ENCODE results near the gene NIPSNAP3A.

Gene NIPSNAP3A

DNA sequence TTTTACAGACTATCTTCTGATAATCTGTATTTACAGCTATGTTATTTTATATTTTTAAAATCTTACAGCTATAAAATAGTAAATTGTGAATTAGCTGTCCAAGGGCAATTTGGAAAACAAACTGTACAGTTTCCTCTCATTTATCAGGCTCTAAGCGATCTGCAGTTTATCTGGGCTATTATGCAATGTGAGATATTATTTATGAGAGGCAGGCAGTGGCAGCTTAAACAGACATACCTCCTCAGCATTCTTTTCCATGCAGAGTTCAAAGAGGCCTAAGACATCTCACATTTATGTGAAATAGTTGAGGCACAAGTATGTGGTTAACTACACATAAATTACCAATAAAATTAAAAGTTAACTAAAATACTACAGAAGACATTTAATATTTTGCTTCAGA lies 26.6 kb downstream of the NIPSNAP3A start:
- no peak for DNase-seq

DNA sequence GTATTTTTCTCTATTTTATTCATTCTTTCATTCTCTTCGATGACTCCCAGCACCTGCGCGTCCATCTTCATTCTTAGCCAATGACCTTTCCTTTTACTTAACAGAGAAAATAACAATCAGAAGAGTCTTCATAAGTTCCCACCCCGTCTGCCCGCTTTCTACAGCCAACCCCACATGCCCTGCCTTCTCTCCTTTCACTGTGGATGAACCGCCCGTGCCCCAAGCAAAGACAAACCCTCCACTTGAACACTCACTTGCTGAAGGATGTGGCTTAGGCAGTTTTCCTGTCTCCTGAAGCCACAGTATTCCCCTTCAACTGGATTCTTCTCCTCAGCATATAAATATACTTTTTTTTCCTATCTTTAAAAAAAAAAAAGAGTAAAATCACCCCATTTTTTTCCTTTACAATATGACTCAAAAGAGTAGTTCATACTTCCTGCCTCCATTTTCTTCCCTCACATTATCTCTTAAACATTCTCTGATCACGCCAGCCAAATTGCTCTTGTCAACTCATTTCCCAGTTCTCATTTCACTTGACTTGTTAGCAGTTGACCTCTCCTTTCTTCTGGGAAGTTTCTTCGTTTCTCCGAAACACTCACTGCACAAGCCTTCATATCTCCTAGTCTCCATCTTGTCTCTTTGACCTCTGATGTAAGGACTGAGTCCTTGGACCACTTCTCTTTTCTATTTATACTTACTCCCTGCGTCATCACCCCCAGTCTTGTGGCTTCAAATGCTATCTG lies 27.5 kb downstream of the NIPSNAP3A start:
- peak in 1 of 56 donors; percentile 13 for DNase-seq

DNA sequence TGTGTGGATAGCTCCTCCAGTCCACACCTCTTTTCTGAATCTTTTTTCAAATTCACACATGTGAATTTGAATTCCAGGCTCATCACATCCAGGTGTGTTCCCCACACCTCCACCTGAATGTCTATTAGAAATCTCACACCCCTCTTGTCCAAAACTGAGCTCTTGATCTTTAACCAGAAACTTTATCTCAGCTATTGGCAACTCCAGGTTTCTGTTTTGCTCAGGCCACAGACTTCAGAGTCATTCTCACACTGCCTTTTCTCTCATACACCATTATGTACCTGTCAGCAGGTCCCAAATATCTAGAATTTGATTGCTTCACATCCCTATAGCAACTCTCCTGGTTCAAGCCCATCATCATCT lies 28.1 kb downstream of the NIPSNAP3A start:
- no peak for DNase-seq

DNA sequence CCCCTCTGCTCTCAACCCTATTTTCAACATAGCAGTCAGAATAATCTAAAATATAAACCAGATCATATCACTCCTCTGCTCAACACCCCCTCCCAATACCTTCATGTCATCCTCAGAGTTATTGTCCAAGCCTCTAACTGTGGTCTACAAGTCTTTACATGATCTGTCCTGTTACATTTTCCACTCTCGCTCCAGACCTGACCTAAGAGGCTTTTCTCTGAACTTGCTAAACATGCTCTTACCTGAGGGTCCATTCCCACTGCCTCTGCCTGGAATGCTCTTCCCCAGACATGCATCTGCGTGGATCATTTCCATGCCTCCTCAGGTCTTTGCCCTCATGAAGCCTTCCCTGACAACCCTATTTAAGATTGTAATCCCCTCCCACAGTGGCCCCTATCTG lies 28.5 kb downstream of the NIPSNAP3A start:
- no peak for DNase-seq

DNA sequence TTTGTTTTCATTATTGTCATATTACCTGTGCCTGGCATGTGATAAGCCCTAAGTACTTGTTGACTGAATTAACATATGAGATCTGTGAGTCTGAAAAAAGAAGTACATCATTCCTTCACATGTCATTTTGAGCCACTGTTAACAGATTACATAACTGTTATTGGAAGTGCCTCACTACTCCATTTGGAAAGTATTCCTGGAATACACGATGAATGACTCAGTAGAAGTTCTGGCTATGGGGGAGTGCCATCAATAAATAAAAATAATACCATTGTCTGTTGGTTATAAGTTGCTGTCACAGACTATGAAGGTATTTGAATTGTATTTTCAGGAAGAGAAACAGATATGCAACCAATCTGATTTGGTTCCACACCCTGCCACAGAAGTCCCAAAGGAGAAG lies 29.3 kb downstream of the NIPSNAP3A start:
- DNase-seq, result no peak

DNA sequence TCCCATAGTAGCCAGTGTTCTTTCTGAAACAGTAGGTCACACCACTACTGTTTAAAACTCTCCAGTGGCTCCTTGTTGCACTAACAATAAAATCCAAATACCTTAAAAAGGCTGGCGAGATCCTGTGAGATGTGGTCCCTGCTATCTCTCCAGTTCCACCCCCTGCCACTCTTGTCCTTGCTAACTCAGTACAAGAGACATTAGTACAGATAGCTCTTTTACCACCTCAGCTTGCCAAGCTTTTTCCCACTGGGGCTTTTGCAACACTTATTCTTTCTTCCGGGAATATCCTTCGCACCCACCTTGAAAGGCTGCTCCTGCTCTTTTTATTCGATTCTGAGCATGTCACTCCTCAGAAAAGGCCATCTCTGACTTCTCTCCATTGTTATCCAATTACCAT lies 31.3 kb downstream of the NIPSNAP3A start:
- DNase-seq, result no peak

DNA sequence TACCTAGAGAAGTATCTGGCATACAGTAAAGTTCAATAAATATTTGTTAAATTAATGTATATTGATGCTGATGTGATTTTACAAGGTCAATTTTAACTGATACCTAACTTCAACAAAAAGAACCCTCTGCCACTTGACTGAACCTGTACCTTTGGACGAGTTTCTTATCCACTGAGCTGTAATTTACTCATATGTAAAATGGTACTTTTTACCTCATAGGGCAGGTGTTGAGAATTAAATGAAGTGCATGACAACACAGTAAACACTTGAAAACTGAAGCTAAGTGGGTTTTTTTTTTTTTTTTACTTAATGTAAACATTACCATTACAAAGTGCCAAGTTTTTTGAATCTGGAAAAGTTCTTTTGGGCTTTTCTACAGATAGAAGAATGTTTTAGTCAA lies 31.9 kb downstream of the NIPSNAP3A start:
- no peak for DNase-seq

DNA sequence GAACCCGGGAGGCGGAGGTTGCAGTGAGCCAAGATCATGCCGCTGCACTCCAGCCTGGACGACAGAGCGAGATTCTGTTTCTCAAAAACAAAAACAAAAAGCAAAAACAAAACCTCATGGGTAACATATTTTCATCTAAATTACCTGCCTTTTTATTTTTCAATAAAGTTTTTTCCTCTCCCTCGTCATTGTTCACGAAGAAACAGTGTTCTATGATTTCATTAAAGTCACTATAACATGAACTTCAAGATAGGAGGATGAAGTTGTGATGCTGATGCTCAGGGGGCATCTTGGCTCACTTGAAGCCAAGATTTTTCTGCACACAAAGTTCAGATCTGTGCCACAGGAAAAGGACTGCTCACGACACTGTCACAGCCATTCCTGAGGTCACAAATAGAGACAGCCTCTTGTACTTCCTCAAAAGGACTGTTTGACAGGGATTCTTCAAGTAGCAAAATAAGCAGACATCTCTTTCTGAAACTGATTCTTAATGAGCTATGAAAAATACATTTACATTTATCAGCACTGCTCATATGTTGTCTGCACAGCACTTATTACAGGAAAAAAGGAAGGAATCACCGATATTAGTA lies 32.6 kb downstream of the NIPSNAP3A start:
- no peak for DNase-seq

DNA sequence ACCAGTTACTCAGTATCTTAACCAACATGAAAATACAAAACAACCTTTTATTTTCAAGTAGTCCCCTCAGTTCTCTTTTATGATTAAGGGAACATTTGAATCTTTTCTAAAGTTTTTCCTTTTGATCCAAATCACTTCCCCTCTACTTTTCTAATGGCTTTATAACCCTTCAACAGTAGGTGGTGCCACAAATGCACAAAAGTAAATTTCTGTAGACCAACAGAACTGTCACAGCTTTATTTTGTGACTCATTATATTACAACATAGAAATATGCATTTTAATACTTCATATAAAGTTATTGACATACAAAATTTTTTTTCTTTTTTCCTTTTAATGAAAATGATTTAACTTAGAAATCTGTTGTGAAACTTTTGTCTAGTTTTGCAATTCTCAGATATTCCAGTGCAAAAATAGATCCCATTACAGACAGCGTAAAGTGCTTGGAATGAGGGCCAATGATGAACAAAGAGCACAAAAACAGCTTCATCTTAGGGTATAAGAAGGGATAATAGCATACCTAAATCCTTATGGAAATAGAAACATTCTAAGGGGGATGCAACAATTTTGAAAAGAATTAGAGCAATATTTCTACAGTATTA lies 33.4 kb downstream of the NIPSNAP3A start:
- peak in 1 of 56 donors; percentile 10 for DNase-seq

DNA sequence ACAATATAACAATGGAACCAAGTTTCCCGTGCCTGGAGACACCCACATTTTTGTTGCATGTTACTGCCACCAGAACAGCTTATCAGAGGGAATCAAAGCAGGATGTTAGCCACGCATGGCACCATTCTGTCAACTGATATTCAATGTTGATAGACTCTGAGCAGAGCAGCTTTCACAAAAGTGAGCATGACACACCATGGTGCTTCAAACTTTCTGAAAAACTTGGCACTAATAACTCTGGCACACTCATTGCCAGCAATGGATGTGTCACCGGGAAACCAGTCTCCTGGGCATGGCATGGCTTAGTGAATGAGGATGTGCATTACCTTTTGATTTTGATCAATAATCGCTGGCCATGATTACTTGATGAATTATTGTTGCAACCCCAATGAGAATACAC lies 36.1 kb downstream of the NIPSNAP3A start:
- DNase-seq, result no peak

DNA sequence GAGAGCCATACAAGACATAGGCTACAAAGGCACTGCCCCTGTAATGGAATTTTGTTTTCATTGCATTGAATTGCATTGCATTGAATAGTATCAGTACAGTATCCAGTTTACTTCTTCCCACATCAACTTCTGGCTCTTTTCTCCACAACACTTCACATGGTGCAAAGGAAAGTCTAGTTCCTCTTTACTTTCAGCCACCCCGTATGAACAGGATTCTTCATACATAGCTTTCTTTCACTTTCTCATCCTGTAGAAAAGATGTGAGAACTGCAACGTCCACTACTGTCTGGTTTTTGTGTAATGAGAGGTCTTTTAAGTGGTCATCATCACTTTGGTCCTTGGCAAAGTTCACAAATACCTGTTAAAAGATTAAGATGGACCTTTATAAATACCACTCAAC lies 36.6 kb downstream of the NIPSNAP3A start:
- no peak for DNase-seq

DNA sequence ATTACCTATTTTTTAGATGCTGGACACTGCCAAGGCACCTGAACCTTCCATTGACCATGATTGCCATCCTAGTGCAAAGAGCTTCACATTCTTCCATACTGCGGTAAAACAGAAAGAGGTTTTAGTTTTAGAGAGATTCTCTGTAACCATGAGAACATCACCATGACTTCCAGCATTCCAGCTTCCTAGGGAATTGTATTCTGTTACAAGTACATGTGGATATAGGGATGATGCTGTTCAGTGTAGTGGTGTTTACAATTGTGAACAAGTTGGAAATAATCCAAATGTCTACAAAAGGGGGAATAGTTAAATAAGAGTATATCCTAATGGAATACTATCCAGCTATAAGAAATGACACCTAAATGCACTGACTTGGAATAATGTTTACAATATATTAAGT lies 38.8 kb downstream of the NIPSNAP3A start:
- DNase-seq, result no peak

DNA sequence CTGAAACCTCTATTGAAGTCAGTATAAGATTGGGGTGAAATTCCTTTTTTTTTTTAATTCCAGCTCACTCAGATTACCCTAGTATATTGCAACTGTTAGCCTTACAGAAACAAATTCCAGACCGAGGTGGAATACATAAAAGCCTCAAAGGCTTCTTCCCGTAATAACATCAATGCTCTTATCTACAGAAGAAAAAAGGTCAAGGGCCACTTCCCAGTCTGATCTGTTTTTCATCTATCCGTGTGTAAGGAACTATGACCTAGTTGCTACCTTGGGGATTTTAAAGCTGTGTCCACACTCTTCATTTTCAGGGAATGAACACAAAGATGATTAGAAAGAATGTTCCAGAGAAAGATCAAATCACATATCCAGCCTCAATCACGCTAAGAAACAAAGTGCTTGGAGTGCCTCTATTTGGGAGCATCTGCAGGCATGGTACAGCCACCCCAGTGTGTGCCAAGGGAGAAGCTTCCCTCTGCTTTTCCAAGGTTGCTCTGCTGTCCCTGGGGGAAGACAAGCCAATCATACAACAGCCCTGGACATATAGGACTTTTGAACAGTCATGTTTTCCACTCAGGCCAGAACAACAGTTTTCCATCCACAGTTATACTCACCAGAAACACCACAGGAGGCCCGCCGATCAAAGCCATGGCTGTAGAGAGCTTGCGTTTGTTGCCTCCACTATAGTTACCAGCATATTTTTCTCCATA lies 40.0 kb downstream of the NIPSNAP3A start:
- no peak for DNase-seq

DNA sequence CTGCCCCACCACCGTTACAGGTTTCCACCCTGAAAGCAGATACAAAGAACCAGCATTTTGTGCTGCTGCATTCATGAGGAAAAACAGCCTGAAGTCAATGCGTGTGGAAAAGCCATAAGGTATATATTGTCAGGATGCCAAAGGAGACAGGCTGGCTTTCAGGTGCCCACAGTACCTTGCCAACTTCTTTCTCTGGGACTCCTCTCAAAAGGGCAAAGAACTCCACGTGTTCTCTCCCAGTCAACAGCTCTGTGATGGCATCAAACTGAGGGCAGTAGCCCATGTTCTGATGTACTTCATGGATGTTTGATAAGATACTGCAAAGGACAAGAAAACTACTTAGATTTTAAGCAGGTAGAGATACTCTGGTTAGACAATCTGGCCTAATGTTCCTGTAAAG lies 40.8 kb downstream of the NIPSNAP3A start:
- no peak for DNase-seq

DNA sequence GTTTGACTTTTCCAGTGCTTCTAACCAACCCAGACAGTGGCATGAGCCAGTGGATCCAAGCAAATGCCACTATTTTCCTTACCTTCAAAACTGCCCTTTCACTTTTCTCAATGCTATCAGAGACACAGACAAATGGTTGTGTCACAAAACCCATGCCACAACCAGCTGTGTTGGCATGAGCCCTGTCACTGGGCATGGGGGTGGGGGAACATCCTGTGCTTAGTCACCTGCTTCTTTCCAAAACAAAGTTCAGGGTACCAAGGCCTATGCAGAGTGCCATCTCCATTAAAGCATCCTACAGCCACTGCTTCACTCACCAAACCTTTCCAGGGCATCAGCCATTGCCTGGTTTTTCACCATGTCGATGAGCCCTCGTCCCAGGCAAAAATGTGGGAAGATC lies 46.6 kb downstream of the NIPSNAP3A start:
- no peak for DNase-seq

DNA sequence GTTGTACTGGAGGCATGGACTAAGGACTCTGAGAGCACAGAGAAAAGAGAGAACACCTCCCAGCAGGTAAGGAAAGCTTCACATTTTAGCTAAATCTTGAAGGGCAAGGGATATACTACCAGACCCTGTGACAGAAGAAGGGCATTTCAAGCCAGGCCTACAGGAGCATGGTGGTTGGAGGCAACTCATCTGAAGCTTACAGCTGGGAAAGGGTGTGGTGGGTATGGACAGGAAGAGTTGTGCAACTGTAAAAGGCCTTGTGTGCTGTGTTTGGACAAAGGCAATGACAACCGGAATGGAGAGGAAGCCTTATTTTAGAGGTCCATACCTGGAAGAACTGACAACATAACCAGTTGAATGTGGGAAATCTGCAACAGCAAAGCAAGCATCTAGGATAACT lies 47.6 kb downstream of the NIPSNAP3A start:
- DNase-seq, result no peak

DNA sequence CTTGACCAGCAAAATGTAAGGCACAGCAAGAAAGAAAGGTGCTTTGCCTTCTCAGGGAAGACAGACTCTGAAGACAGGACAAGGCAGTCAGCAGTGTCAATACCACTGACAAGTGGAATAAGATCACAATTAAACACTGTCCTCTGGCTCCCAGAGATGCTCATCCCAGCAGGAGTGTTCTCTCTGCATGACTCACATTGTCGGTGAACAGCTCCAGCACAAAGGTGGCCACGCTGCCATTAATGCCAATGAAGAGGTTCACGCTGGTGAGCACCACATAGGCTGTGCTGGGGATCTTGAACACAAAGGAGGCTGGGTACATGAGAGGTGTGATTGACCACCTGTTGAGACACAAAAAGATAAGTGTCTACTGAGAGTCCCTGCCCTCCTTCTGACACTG lies 48.4 kb downstream of the NIPSNAP3A start:
- no peak for DNase-seq

DNA sequence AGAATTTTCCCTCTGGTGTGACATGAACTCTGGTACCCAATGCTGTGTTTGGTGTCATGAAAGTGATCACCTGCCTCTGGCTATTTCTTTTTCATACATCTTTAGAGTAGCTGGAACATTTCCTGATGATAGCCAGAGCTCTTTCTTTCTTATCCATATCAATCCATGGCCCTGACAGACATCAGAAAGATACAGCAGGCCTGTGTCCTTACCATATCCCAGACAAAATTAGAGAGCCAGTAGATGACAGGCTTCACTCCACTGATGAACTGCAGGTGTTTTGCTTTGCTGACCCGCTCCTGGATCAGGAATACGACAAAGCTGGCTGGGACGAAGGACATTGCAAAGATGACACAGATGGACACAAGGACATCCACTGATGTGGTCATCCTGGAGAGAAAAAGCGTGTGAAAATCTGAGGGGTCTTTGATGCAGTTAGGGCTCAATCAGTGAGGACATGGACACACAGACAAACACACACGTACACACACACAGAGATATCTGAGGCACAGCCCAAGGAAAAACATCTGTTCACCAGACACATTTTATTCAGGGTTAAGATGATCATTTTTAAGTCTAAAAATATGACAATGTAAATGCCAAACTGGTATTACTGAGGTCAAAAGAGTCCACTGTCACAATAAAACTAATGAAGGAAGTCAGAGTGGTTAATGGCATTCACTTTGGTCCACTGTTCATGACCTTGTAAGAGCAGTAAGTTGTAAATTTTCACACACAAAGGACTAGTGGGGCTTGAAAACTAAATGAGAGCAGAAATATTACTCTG lies 50.9 kb downstream of the NIPSNAP3A start:
- DNase-seq, result no peak

DNA sequence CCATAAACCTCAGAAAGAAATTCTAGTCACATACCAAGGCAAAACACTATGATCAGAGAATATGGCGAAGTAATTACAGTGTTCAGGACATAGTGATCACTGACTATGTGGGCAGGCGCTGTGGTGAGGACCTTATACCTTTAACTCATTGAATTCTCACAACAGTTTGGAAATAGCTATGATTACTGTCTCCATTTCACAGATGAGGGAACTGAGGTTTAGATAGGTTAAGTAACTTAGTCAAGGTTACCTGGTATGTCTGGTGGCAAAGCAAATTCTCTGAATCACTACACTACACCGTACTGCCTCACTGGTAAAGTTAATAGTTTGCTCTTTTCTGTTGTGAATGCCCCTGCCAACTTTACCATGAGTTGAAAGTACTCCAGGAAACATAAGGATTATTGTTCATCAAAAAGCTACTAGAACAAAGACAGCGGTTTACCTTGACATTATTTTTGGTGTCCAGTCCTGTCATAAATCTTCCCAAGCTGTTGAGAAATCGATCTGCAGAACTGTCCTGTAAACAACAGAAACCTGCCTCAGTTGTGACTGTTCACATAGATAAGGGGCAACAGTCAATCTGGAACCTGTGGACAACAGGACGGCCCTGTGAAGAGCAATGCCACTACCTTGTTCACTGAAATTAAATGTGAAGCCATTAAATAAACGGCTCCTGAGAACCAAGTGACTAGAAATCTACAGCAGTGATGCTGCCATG lies 52.7 kb downstream of the NIPSNAP3A start:
- no peak for DNase-seq

DNA sequence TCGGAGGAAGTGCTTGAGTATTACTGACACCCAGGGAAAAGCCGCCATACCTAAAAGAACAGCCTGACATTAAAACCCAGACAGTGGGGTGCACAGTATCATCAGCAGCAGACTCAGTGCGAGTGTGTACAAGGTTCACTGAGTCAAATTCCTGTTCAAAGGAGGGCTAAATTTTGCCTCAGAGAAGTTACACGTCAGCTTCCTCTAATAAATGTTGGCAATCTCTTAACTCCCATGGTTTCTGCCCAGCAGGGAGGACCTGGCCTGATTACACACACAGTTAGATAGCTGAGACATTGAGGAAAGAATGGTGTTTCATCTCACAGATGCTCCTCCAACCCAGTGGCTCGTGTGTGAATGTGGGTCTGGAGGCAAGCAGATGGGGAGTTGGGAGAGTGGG lies 54.6 kb downstream of the NIPSNAP3A start:
- no peak for DNase-seq

DNA sequence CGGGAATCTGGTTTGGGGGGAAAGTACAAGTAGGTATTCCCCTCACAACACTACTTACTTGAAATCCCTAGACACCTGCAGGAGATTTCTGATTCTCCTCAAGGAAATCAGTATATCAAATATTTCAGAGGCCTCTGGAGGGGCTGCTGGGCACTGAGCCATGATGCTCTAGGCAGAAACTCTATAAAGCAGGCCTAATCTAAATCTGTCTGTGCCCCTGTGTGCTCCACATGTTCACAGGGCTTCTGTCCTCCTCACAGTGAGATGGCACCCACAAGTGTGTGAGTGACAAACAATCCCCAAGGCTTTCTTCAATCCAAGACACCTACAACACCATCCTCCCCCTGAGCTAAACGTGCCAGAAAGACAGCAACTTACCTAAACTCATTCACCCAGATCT lies 55.4 kb downstream of the NIPSNAP3A start:
- no peak for DNase-seq

All from amygdala (tissue), 56 donors.